Neuronal stem cell (in vitro differentiated cells): ENCODE measurements around the gene GTPBP4.

Experiments
- DNase-seq: peaks from one replicate; pipeline ENCODE4 v3.0.0-alpha.2; 2013; ENCODE audit warnings: low spot score
- H2AFZ ChIP-seq: one replicate; pipeline ENCODE4 v1.6.1; 2013; ENCODE audit warnings: mild to moderate bottlenecking, low read length, inconsistent platforms
- H2AK5ac ChIP-seq: 2 replicates; pipeline ENCODE4 v1.6.1; 2013; ENCODE audit warnings: low read depth, mild to moderate bottlenecking, inconsistent platforms, low read length, moderate library complexity, mixed read lengths
- H2BK120ac ChIP-seq: 2 replicates; pipeline ENCODE4 v1.6.1; 2013; ENCODE audit warnings: low read depth, mild to moderate bottlenecking, inconsistent platforms, low read length, moderate library complexity, mixed read lengths
- H2BK12ac ChIP-seq: one replicate; pipeline ENCODE4 v1.6.1; 2013; ENCODE audit warnings: low read length, inconsistent platforms
- H2BK15ac ChIP-seq: 2 replicates; pipeline ENCODE4 v1.6.1; 2013; ENCODE audit warnings: mild to moderate bottlenecking, low read length, inconsistent platforms, mixed read lengths
- H2BK5ac ChIP-seq: one replicate; pipeline ENCODE4 v1.6.1; 2013; ENCODE audit warnings: inconsistent platforms, mild to moderate bottlenecking, low read length, moderate library complexity
- H3K14ac ChIP-seq: one replicate; pipeline ENCODE4 v1.6.1; 2013; ENCODE audit warnings: low read length, inconsistent platforms
- H3K18ac ChIP-seq: 2 replicates; pipeline ENCODE4 v1.6.1; 2013; ENCODE audit warnings: low read length, inconsistent platforms
- H3K23ac ChIP-seq: 2 replicates; pipeline ENCODE4 v1.6.1; 2013; ENCODE audit warnings: low read depth, mild to moderate bottlenecking, mixed read lengths, low read length, inconsistent platforms; ENCODE audit not compliant: poor library complexity
- H3K27ac ChIP-seq: replicated peaks from 3 replicates; pipeline ENCODE4 v1.5.1; 2013; ENCODE audit warnings: low read length, inconsistent platforms
- H3K27me3 ChIP-seq, 3 experiments: 2 replicates each; pipeline ENCODE4 v1.6.1; 2013; ENCODE audit warnings: low read length in 3 of 3, mild to moderate bottlenecking in 2 of 3, inconsistent platforms in 1 of 3, low read depth in 1 of 3, mixed read lengths in 1 of 3, moderate library complexity in 1 of 3; ENCODE audit not compliant: control insufficient read depth in 3 of 3, insufficient read depth in 3 of 3
- H3K36me3 ChIP-seq, 2 donors: replicated peaks in 1 of 2; 2 replicates each; pipeline ENCODE4 v1.6.1; 2013; ENCODE audit warnings: low read length in 2 of 2; ENCODE audit not compliant: control insufficient read depth in 2 of 2, insufficient read depth in 2 of 2
- H3K4ac ChIP-seq: 2 replicates; pipeline ENCODE4 v1.6.1; 2013; ENCODE audit warnings: inconsistent platforms, mild to moderate bottlenecking, low read length, moderate library complexity
- H3K4me1 ChIP-seq, 2 donors: 1 replicate in 1 of 2; 2 replicates in 1 of 2; pipeline ENCODE4 v1.6.1; 2013; ENCODE audit warnings: low read length in 2 of 2, low read depth in 1 of 2; ENCODE audit not compliant: control insufficient read depth in 2 of 2, insufficient read depth in 1 of 2
- H3K4me2 ChIP-seq: one replicate; pipeline ENCODE4 v1.6.1; 2013; ENCODE audit warnings: mild to moderate bottlenecking, low read length, inconsistent platforms; ENCODE audit not compliant: insufficient read depth, poor library complexity, severe bottlenecking
- H3K4me3 ChIP-seq, 2 donors: 2 replicates each; pipeline ENCODE4 v1.5.1; 2013; ENCODE audit warnings: low read length in 2 of 2, mild to moderate bottlenecking in 2 of 2, inconsistent platforms in 1 of 2, moderate library complexity in 1 of 2
- H3K79me1 ChIP-seq: one replicate; pipeline ENCODE4 v1.6.1; 2013; ENCODE audit warnings: low read depth, mild to moderate bottlenecking, inconsistent platforms, low read length, moderate library complexity
- H3K9ac ChIP-seq: one replicate; pipeline ENCODE4 v1.6.1; 2013; ENCODE audit warnings: mild to moderate bottlenecking, low read depth, low read length, inconsistent platforms; ENCODE audit not compliant: poor library complexity
- H3K9me3 ChIP-seq, 2 donors: replicated peaks in 1 of 2; 2 replicates each; pipeline versions ENCODE3 to v1.6.1; 2013; ENCODE audit warnings: low read length in 2 of 2, mild to moderate bottlenecking in 2 of 2, inconsistent platforms in 1 of 2, low read depth in 1 of 2, mixed read lengths in 1 of 2, moderate library complexity in 1 of 2; ENCODE audit not compliant: control insufficient read depth in 2 of 2, insufficient read depth in 1 of 2
- H4K8ac ChIP-seq: one replicate; pipeline ENCODE4 v1.6.1; 2013; ENCODE audit warnings: low read depth, mild to moderate bottlenecking, inconsistent platforms, low read length, moderate library complexity
- H4K91ac ChIP-seq: one replicate; pipeline ENCODE4 v1.6.1; 2013; ENCODE audit warnings: low read length, low read depth, mild to moderate bottlenecking, inconsistent platforms; ENCODE audit not compliant: poor library complexity
- WGBS, 2 donors: extraction: QIAGEN DNeasy Blood & Tissue Kit; methylation state at CpG; one replicate each; pipeline ENCODE4 v1.1.7; 2013; ENCODE audit warnings: missing lambda C conversion rate in 2 of 2, mixed read lengths in 1 of 2; ENCODE audit not compliant: insufficient read length in 2 of 2, insufficient replicate concordance in 1 of 2; ENCODE audit errors: extremely low coverage in 2 of 2; 5-methylcytosine and 5-hydroxymethylcytosine counted together

GTPBP4 gene

GRCh38 chr10:955127-955819 lies 33.0 kb upstream of the GTPBP4 start:
- Histone ChIP-seq H3K27ac (no peak overlapping the region), H3K4me2 (no peak overlapping the region), H4K91ac (no peak overlapping the region), H3K27me3 (peaks cover 0 to 35% (median 0%) of the 10 kb centered on the region in 3 experiments), H2BK5ac (no peak overlapping the region), H2BK12ac (no peak overlapping the region), H3K4me3 (no peak overlapping the region), H3K9ac (no peak overlapping the region), H2AK5ac (no peak overlapping the region), H3K79me1 (no peaks in the 10 kb centered on the region), H2BK120ac (no peak overlapping the region), H3K9me3 (peaks cover 0 to 3% of the 10 kb centered on the region in 2 donors), H3K14ac (no peak overlapping the region), H3K4ac (no peak overlapping the region), H2BK15ac (no peak overlapping the region), H4K8ac (no peak overlapping the region), H3K23ac (peak overlapping the region; percentile 55), H2AFZ (peak overlapping the region; percentile 7), H3K36me3 (no peaks in the 10 kb centered on the region), H3K18ac (no peak overlapping the region), H3K4me1 (no peaks in the 10 kb centered on the region)
- no peak for DNase-seq
- no CpG with 5 or more reads among the region's 13 CpGs for WGBS, 2 donors

- H3K36me3 ChIP-seq, result no peaks in the 10 kb centered on the region
- no peak overlapping the region for H2BK15ac ChIP-seq
- no peaks in the 10 kb centered on the region for H3K79me1 ChIP-seq
- no peak overlapping the region for H4K8ac ChIP-seq
- no peak overlapping the region for H2BK5ac ChIP-seq
- no peak overlapping the region for H3K4ac ChIP-seq
- peaks cover 0 to 3% of the 10 kb centered on the region in 2 donors for H3K9me3 ChIP-seq
- H2BK12ac ChIP-seq, result no peak overlapping the region
- DNase-seq, result no peak
- no peak overlapping the region for H3K4me3 ChIP-seq
- H3K23ac ChIP-seq, result no peak overlapping the region
- H3K18ac ChIP-seq, result no peak overlapping the region
- H2BK120ac ChIP-seq, result no peak overlapping the region
- H3K27ac ChIP-seq, result no peak overlapping the region
- no peaks in the 10 kb centered on the region for H3K4me1 ChIP-seq
- H3K27me3 ChIP-seq, result peaks cover 0 to 35% (median 0%) of the 10 kb centered on the region in 3 experiments
- H3K4me2 ChIP-seq, result no peak overlapping the region
- no peak overlapping the region for H2AFZ ChIP-seq
- WGBS, 2 donors, result no CpG with 5 or more reads among the region's 9 CpGs
- no peak overlapping the region for H2AK5ac ChIP-seq
- no peak overlapping the region for H3K9ac ChIP-seq
- H4K91ac ChIP-seq, result no peak overlapping the region
- H3K14ac ChIP-seq, result no peak overlapping the region
Observed at GRCh38 chr10:955820-956217, 32.4 kb upstream of the GTPBP4 start.

DNA sequence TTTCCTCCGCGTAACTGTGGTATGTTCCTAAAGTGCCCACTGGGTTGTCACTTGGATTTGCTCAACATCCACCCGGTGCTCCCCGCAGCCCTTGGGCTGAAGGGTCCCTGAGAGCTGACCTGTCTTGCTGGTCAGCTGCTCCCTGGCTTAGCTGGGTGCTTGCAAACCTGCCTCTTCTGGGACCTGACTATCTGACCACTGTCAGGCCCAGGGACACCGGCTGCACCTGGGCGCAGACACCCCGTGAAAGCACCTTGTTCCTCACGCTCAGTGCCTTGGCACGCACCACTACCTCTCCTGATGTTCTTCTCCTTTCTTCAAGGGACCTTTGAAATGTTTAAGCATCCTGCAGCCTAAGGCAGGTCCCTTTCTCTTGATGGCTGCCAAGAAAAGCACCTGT lies 30.1 kb upstream of the GTPBP4 start:
- WGBS, 2 donors, result no CpG with 5 or more reads among the region's 9 CpGs
- peaks cover 0 to 3% of the 10 kb centered on the region in 2 donors for H3K9me3 ChIP-seq
- H3K14ac ChIP-seq, result no peak overlapping the region
- no peak overlapping the region for H3K27ac ChIP-seq
- no peaks in the 10 kb centered on the region for H3K79me1 ChIP-seq
- H3K4me3 ChIP-seq, result no peak overlapping the region
- no peak overlapping the region for H2BK15ac ChIP-seq
- no peak overlapping the region for H2AFZ ChIP-seq
- H3K9ac ChIP-seq, result no peak overlapping the region
- DNase-seq, result no peak
- H2BK5ac ChIP-seq, result no peak overlapping the region
- H2BK120ac ChIP-seq, result no peak overlapping the region
- H4K91ac ChIP-seq, result no peak overlapping the region
- no peak overlapping the region for H3K23ac ChIP-seq
- no peak overlapping the region for H3K4ac ChIP-seq
- no peak overlapping the region for H2AK5ac ChIP-seq
- H2BK12ac ChIP-seq, result no peak overlapping the region
- peaks cover 0 to 32% (median 0%) of the 10 kb centered on the region in 3 experiments for H3K27me3 ChIP-seq
- H3K18ac ChIP-seq, result no peak overlapping the region
- H3K36me3 ChIP-seq, result no peaks in the 10 kb centered on the region
- H3K4me2 ChIP-seq, result no peak overlapping the region
- no peak overlapping the region for H4K8ac ChIP-seq
- no peaks in the 10 kb centered on the region for H3K4me1 ChIP-seq

GRCh38 chr10:958856-959255 lies 29.4 kb upstream of the GTPBP4 start:
- Histone ChIP-seq H3K18ac (no peak overlapping the region), H3K36me3 (no peaks in the 10 kb centered on the region), H3K14ac (no peak overlapping the region), H3K4me2 (no peak overlapping the region), H2AK5ac (no peak overlapping the region), H2BK15ac (no peak overlapping the region), H3K4me3 (no peak overlapping the region), H3K23ac (no peak overlapping the region), H3K9ac (no peak overlapping the region), H2BK12ac (no peak overlapping the region), H2BK120ac (no peak overlapping the region), H2AFZ (no peak overlapping the region), H3K27ac (no peak overlapping the region), H4K8ac (no peak overlapping the region), H3K27me3 (peaks cover 0 to 27% (median 0%) of the 10 kb centered on the region in 3 experiments), H3K9me3 (peaks cover 1 to 7% of the 10 kb centered on the region in 2 donors), H3K4me1 (no peaks in the 10 kb centered on the region), H4K91ac (no peak overlapping the region), H2BK5ac (no peak overlapping the region), H3K4ac (no peak overlapping the region), H3K79me1 (no peaks in the 10 kb centered on the region)
- WGBS, 2 donors, result no CpG with 5 or more reads among the region's 6 CpGs
- DNase-seq, result no peak
